HS-27A (cell line): ENCODE measurements around the gene FBXO27.
"Not testable (repeated sequence)": the region's sequence is repeated elsewhere in the genome, so short reads cannot be mapped to it uniquely, and the experiment has no call there.

Source experiments
- DNase-seq: peaks from one replicate; pipeline ENCODE4 v3.0.0-alpha.2; 2012; ENCODE audit warnings: low read depth, missing footprints

The FBXO27 gene

GRCh38 chr19:39038098-39038497, 5.7 kb upstream of the FBXO27 start:
- DNase-seq, result no peak

GRCh38 chr19:39037194-39037593, 4.8 kb upstream of the FBXO27 start:
- no peak for DNase-seq

- no peak for DNase-seq
These were observed 4.2 kb upstream of the FBXO27 start for GRCh38 chr19:39036581-39036980.

GRCh38 chr19:39031368-39032062, 834 bp downstream of the FBXO27 start:
- DNase-seq, result peak; percentile 97

GRCh38 chr19:39030854-39031367, 1.4 kb downstream of the FBXO27 start:
- DNase-seq, result no peak

- DNase-seq, result no peak
These were observed 7.3 kb downstream of the FBXO27 start for GRCh38 chr19:39024875-39025641.

- no peak for DNase-seq
These were observed 11.3 kb downstream of the FBXO27 start for GRCh38 chr19:39021063-39021462.

- DNase-seq, result no peak
These were observed 14.7 kb downstream of the FBXO27 start for GRCh38 chr19:39017646-39018045.

- no peak for DNase-seq
These were observed 15.3 kb downstream of the FBXO27 start for GRCh38 chr19:39017026-39017425.

GRCh38 chr19:39014037-39014436, 18.3 kb downstream of the FBXO27 start:
- DNase-seq, result no peak

GRCh38 chr19:39009001-39009400, 23.3 kb downstream of the FBXO27 start:
- DNase-seq, result no peak

GRCh38 chr19:39008137-39008536, 24.2 kb downstream of the FBXO27 start:
- no peak for DNase-seq

GRCh38 chr19:39007096-39007495, 25.3 kb downstream of the FBXO27 start:
- no peak for DNase-seq

GRCh38 chr19:39004403-39004802, 27.9 kb downstream of the FBXO27 start:
- no peak for DNase-seq

GRCh38 chr19:39003796-39004195, 28.6 kb downstream of the FBXO27 start:
- DNase-seq, result no peak

- DNase-seq, result no peak
These were observed 29.2 kb downstream of the FBXO27 start for GRCh38 chr19:39003188-39003587.

GRCh38 chr19:39001041-39001440, 31.3 kb downstream of the FBXO27 start:
- no peak for DNase-seq

- DNase-seq, result not testable (repeated sequence)
These were observed 34.8 kb downstream of the FBXO27 start for GRCh38 chr19:38997576-38997975.

- peak; percentile 40 for DNase-seq
These were observed 39.1 kb downstream of the FBXO27 start for GRCh38 chr19:38993271-38993670.

GRCh38 chr19:38990949-38991697, 41.2 kb downstream of the FBXO27 start:
- DNase-seq, result peak; percentile 38

- DNase-seq, result not testable (repeated sequence)
These were observed 42.7 kb downstream of the FBXO27 start for GRCh38 chr19:38989614-38990013.

GRCh38 chr19:38989066-38989605, 43.2 kb downstream of the FBXO27 start:
- DNase-seq, result peak; percentile 59
